Ishikawa (cell line): ENCODE measurements around the gene ZNF484.

Source experiments
- CEBPB ChIP-seq: IDR thresholded peaks from 2 replicates; pipeline ENCODE4 v1.6.1; 2012
- CREB1 ChIP-seq: IDR thresholded peaks from 2 replicates; pipeline ENCODE4 v1.6.1; 2012; ENCODE audit warnings: low read depth
- EGR1 ChIP-seq: IDR thresholded peaks from 2 replicates; pipeline ENCODE4 v1.6.1; 2012
- EP300 ChIP-seq: IDR thresholded peaks from 2 replicates; pipeline ENCODE4 v1.6.1; 2012; ENCODE audit warnings: borderline replicate concordance
- FOXM1 ChIP-seq: IDR thresholded peaks from 2 replicates; pipeline ENCODE4 v1.6.1; 2012; ENCODE audit warnings: low read depth, borderline replicate concordance
- NFIC ChIP-seq: IDR thresholded peaks from 2 replicates; pipeline ENCODE4 v1.6.1; 2012
- RAD21 ChIP-seq: IDR thresholded peaks from 2 replicates; pipeline ENCODE4 v1.6.1; 2012; ENCODE audit warnings: low read depth
- REST ChIP-seq: IDR thresholded peaks from 2 replicates; pipeline ENCODE4 v1.6.1; 2012; ENCODE audit warnings: low read depth, mild to moderate bottlenecking
- TAF1 ChIP-seq: IDR thresholded peaks from 2 replicates; pipeline ENCODE4 v1.6.1; 2012; ENCODE audit warnings: low read depth, mild to moderate bottlenecking
- TCF12 ChIP-seq: IDR thresholded peaks from 2 replicates; pipeline ENCODE4 v1.6.1; 2012; ENCODE audit warnings: low read depth
- TEAD4 ChIP-seq: IDR thresholded peaks from 2 replicates; pipeline ENCODE4 v1.6.1; 2012
- USF1 ChIP-seq: IDR thresholded peaks from 2 replicates; pipeline ENCODE4 v1.6.1; 2012
- YY1 ChIP-seq: IDR thresholded peaks from 2 replicates; pipeline ENCODE4 v1.6.1; 2012; ENCODE audit warnings: low read depth
- ZBTB7A ChIP-seq: IDR thresholded peaks from 2 replicates; pipeline ENCODE4 v1.6.1; 2012; ENCODE audit warnings: low read depth
- TF ChIP-seq, protein P1 (sequence below): IDR thresholded peaks from 2 replicates; pipeline ENCODE4 v1.6.1; 2012

Gene ZNF484

GRCh38 chr9:92829420-92829819 lies 48.4 kb downstream of the ZNF484 start:
- TF ChIP-seq TAF1 (no peak), TCF12 (no peak), EGR1 (no peak), CEBPB (no peak), RAD21 (no peak), REST (no peak), FOXM1 (no peak), TEAD4 (no peak), USF1 (no peak), EP300 (no peak), YY1 (no peak), CREB1 (no peak), NFIC (no peak), ZBTB7A (no peak)
- TF ChIP-seq, protein P1, sequence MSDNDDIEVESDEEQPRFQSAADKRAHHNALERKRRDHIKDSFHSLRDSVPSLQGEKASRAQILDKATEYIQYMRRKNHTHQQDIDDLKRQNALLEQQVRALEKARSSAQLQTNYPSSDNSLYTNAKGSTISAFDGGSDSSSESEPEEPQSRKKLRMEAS: no peak

DNA sequence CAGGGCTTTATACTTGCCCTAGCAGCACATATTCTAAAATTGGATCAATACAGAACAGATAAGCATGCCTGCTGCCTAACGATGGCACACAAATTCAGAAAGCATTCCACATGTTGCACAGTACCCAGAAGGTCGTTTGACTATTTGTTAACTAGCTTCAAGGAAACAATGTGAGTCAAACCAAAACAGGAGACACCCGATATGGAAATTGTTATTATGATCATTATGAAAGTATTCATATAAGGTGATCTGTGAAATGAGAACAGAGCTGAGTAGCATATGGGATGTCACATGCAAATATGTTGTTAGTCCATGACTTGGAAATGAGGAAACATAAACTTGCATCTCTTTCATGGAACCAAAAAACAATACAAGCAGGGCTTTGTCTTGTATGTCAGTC lies 56.9 kb downstream of the ZNF484 start:
- TF ChIP-seq USF1: no peak
- no peak for TF ChIP-seq FOXM1
- no peak for TF ChIP-seq CREB1
- no peak for TF ChIP-seq ZBTB7A

DNA sequence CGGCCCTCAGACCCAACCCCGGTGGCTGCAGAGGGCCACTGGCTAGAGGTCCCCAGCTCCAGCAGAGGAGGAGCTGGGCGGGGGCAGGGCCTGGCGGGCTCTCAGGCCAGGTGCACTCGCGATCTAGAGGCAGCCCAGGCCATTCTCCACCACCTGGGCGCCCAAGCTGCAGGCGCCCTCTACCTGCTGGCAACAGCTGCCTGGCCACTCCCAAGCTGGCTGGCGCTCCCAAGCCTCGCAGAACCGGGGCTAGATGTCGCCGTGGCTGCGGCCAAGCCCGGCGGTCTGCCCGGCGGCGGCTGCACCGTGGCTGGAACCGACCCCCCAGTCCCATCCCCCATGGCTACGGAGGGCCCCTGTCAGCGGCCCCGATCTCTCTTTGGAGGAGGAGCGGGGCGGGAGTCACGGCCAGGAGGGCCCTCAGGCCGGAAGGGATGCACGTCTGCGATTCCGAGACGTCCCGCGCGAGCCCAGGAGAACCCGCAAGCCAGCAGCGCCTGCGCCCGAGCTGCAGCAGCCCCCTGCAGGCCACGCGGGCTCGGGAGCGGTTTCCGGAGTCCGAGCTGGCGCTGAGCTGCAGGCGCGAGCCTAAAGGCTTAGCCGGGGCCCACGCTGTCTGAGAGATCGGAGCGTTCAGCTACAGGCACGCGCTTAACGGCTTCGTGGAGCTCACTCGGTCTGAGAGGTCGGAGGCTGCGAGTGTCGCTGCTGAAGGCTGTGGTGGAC lies 68.9 kb downstream of the ZNF484 start:
- TF ChIP-seq TEAD4 (peak; percentile 18; the same call in 1 of the 2 replicates), YY1 (no peak), ZBTB7A (no peak), CREB1 (no peak), TCF12 (peak; percentile 48; the same call in 1 of the 2 replicates), RAD21 (peak; percentile 43), USF1 (no peak), TAF1 (no peak), NFIC (0 out of 2 replicates have a peak, but pooled peaks have one; percentile 27), EGR1 (0 out of 2 replicates have a peak, but pooled peaks have one; percentile 8), EP300 (no peak; the same call in 1 of the 2 replicates), REST (no peak), CEBPB (no peak), FOXM1 (no peak)
- TF ChIP-seq, protein P1: no peak; the same call in none of the 2 replicates

DNA sequence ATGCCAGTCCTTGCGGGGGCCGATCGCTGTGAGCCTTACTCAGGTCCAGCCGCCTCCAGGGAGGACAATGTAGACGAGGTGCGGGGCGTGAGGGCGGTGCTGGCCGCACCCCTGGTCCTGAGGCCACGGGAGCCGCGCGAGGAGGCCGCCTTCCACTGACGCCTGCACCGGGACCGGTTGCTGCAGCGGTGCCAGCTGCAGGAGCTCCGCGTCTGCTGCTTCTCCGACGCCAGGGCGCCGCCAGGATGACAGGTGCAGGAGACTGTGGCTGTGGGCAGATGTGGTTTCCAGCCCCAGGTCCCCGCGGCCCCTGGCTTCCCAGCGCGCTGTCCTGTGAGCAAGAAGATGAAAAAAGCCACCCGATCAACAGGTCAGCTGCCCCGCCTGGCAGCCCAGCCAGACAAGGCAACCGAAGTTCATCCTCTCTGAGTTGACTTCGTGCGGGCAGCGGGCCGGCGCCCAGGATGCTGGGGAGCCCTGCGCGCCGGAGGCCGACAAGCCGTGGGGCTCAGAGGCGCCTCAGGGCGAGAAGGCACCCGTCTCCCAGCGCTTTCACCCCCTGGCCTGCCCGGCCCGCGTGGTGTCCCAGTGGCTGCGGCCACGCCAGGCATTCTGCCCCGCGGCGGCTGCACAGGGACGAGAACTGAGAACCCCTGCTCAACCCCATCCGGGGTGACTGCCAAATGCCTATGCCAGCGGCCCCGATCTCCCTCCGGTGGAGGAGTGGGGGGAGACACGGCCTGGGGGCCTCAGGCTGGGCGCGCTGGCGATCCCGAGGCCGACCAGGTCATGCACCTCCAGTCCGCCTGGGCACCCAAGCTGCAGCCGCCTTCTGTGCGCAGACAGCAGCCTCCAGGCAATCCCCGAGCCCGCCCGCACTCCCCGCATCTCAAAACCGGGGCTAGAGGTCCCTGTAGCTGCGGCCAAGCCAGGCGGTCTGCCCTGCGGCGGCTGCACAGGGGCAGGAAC lies 69.8 kb downstream of the ZNF484 start:
- no peak for TF ChIP-seq YY1
- no peak for TF ChIP-seq FOXM1
- no peak for TF ChIP-seq EGR1
- TF ChIP-seq USF1: no peak
- TF ChIP-seq TEAD4: no peak
- no peak for TF ChIP-seq CREB1
- no peak for TF ChIP-seq TCF12
